Measurements from ENCODE around the gene ABHD17A. TPM values are rescaled to one million over a fixed set of nuclear protein-coding genes. Genes with fewer than 3 reads are reported as not detected.

ABHD17A gene
- total and polyA plus RNA-seq, 2 of the 8 experiments (the other 6 are each of a cell fraction or from before 2014, with no cell fraction given), result 41.2 to 87.4 TPM

DNA sequence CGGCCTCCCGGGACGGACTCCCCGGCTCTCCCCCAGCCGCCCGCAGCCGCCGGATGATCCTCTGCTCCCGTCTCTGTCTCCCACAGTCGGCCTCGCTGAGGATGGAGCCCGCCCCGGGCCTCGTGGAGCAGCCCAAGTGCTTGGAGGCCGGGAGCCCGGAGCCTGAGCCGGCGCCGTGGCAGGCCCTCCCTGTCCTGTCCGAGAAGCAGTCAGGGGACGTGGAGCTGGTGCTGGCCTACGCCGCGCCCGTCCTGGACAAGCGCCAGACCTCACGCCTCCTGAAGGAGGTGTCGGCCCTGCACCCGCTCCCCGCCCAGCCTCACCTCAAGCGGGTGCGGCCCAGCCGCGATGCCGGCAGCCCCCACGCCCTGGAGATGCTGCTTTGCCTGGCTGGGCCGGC, 26.7 kb upstream of the ABHD17A start:
- Histone ChIP-seq H3K23me2 (ENCODE audit: low read depth, low read length) (no peaks in the 10 kb centered on the region), H3K9ac (replicated peaks in 1 of 4; ENCODE audit: extremely low read depth in 1 of 4, low read depth in 3 of 4, low read length in 3 of 4) (no peak overlapping the region), H4K8ac (ENCODE audit: extremely low read depth, insufficient read depth, low read length) (no peak overlapping the region), H3K18ac (ENCODE audit: extremely low read depth, low read length) (no peak overlapping the region), H3K23ac (ENCODE audit: insufficient read length) (no peak overlapping the region), H3K14ac (ENCODE audit: insufficient read length) (no peak overlapping the region), H3K4me1 (replicated peaks in 1 of 4; ENCODE audit: control insufficient read depth in 3 of 4, insufficient read depth in 4 of 4, low read length in 3 of 4) (no peaks in the 10 kb centered on the region; a peak in 3 of 7 replicates), H2AK5ac (ENCODE audit: low read depth, low read length) (no peak overlapping the region), H3K79me2 (ENCODE audit: control insufficient read depth in 1 of 2, insufficient read depth in 2 of 2, low read length in 2 of 2) (peaks cover 16 to 68% of the 10 kb centered on the region in 2 experiments; a peak in 3 of 4 replicates), H2BK15ac (ENCODE audit: low read length) (no peak overlapping the region), H4K5ac (ENCODE audit: insufficient read length, low read depth, low read length) (no peak overlapping the region), H3K4ac (replicated peaks; ENCODE audit: insufficient read length, low read depth, low read length) (no peak overlapping the region), H2AFZ (ENCODE audit: low read length) (no peak overlapping the region), H3K79me1 (ENCODE audit: low read depth, low read length) (peaks cover 27% of the 10 kb centered on the region), H4K20me1 (replicated peaks in 1 of 2; ENCODE audit: control insufficient read depth in 1 of 2, insufficient read depth in 2 of 2, low read length in 2 of 2) (peaks cover 16 to 41% of the 10 kb centered on the region in 2 experiments), H3K4me2 (ENCODE audit: insufficient read depth in 1 of 2, low read depth in 2 of 2, low read length in 2 of 2) (no peak overlapping the region), H2BK12ac (ENCODE audit: low read depth, low read length) (no peak overlapping the region), H3K36me3 (ENCODE audit: control insufficient read depth in 2 of 4, insufficient read depth in 4 of 4, low read length in 3 of 4) (peaks cover 0 to 17% (median 7%) of the 10 kb centered on the region in 4 experiments; a peak in 3 of 8 replicates), H2BK20ac (ENCODE audit: low read length) (no peak overlapping the region), H2BK120ac (replicated peaks; ENCODE audit: low read depth, low read length) (no peak overlapping the region), H3K27ac (ENCODE audit: low read depth, low read length) (no peak overlapping the region), H2BK5ac (ENCODE audit: low read depth, low read length) (no peak overlapping the region), H3K9me3 (ENCODE audit: insufficient read depth in 2 of 2, low read depth in 1 of 2, low read length in 1 of 2) (no peaks in the 10 kb centered on the region), H3K27me3 (replicated peaks in 1 of 4; ENCODE audit: control insufficient read depth in 3 of 4, extremely low read depth in 1 of 4, insufficient read depth in 3 of 4, low read length in 3 of 4) (no peaks in the 10 kb centered on the region), H4K91ac (replicated peaks; ENCODE audit: insufficient read length, low read length) (no peak overlapping the region), H3K4me3 (ENCODE audit: extremely low read depth in 1 of 4, insufficient read depth in 2 of 4, low read depth in 3 of 4, low read length in 4 of 4) (no peak overlapping the region), H3K56ac (replicated peaks; ENCODE audit: insufficient read length, low read depth, low read length) (no peak overlapping the region)
- POLR2A ChIA-PET (ENCODE audit: partially characterized antibody), result interaction anchor here (0.9 to 3.4 kb wide), 6 partner anchors 11 to 36 kb away, joined by 3 to 12 read pairs (median 4); no protein-coding TSS in a partner anchor
- CTCF ChIA-PET (ENCODE audit: partially characterized antibody), result interaction anchor here (0.6 to 1.3 kb wide), 2 partner anchors 8 to 18 kb away, joined by 3 to 5 read pairs; no protein-coding TSS in a partner anchor
- DNase-seq (ENCODE audit: low read depth in 1 of 2, low spot score in 2 of 2), result no peak
- 97% methylated on average over 26 of the region's 37 CpGs; no CpG with 5 or more reads in 1 of the 2 experiments for WGBS, 2 experiments (ENCODE audit: extremely low coverage in 1 of 2, insufficient coverage in 1 of 2, insufficient read length in 1 of 2, insufficient replicate concordance in 2 of 2, low coverage in 1 of 2, low lambda C conversion rate in 2 of 2, missing lambda C conversion rate in 1 of 2)
- FAIRE-seq, result no peak
- TF ChIP-seq HDAC2 (IDR thresholded peaks at IDR 0.05; ENCODE audit: borderline replicate concordance in 1 of 2, low read depth in 2 of 2, low read length in 2 of 2) (no peak), SAP30 (IDR thresholded peaks at IDR 0.05; ENCODE audit: insufficient read depth, insufficient replicate concordance, low read length) (no peak), POLR2A (IDR thresholded peaks at IDR 0.05; ENCODE audit: control extremely low read depth in 1 of 2, low read depth in 2 of 2, low read length in 2 of 2) (no peak), CREB1 (IDR thresholded peaks at IDR 0.05) (no peak), GABPA (IDR thresholded peaks at IDR 0.05; ENCODE audit: borderline replicate concordance, insufficient read depth, low read length) (no peak)
- TF ChIP-seq, protein P1, sequence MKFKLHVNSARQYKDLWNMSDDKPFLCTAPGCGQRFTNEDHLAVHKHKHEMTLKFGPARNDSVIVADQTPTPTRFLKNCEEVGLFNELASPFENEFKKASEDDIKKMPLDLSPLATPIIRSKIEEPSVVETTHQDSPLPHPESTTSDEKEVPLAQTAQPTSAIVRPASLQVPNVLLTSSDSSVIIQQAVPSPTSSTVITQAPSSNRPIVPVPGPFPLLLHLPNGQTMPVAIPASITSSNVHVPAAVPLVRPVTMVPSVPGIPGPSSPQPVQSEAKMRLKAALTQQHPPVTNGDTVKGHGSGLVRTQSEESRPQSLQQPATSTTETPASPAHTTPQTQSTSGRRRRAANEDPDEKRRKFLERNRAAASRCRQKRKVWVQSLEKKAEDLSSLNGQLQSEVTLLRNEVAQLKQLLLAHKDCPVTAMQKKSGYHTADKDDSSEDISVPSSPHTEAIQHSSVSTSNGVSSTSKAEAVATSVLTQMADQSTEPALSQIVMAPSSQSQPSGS (IDR thresholded peaks at IDR 0.05; ENCODE audit: low read length), result no peak
